ENCODE results near the gene ARHGAP10. TPM values are rescaled to one million over a fixed set of nuclear protein-coding genes. Genes with fewer than 3 reads are reported as not detected.
"Not testable (repeated sequence)": the region's sequence is repeated elsewhere in the genome, so short reads cannot be mapped to it uniquely, and the experiment has no call there.

ARHGAP10 gene
- total RNA-seq, 1 donor from 2014 or later = 4.8 TPM

- no peak for DNase-seq (ENCODE audit: low read depth in 2 of 2)
Measured at GRCh38 chr4:147899512-147899911, 167.6 kb downstream of the ARHGAP10 start.

GRCh38 chr4:147901388-147901787, 169.5 kb downstream of the ARHGAP10 start:
- no peak for DNase-seq (ENCODE audit: low read depth in 2 of 2)

DNA sequence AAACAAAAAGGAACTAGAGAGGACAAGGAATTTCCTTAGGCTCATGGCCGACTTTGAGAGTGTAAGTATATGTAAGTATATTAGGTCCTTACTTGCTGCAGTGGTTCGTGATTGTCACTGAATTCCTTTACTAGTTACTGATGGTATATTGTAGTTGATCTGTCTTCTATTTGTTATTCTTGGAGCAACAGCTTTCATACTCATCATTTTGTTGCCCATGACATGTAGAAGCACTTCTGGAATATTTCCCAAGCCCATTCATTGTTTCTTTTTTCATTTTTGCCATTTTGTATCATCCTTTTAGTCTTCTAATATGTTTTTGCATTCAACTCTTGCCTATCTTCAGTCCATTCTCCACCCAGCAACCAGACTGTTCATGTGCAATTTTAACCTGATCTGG, 170.0 kb downstream of the ARHGAP10 start:
- peak in 1 of 2 donors; percentile 15 for DNase-seq (ENCODE audit: low read depth in 2 of 2)

GRCh38 chr4:147909225-147909624, 177.3 kb downstream of the ARHGAP10 start:
- DNase-seq (ENCODE audit: low read depth in 2 of 2) = no peak

GRCh38 chr4:147910315-147910714, 178.4 kb downstream of the ARHGAP10 start:
- DNase-seq (ENCODE audit: low read depth in 2 of 2) = no peak

DNA sequence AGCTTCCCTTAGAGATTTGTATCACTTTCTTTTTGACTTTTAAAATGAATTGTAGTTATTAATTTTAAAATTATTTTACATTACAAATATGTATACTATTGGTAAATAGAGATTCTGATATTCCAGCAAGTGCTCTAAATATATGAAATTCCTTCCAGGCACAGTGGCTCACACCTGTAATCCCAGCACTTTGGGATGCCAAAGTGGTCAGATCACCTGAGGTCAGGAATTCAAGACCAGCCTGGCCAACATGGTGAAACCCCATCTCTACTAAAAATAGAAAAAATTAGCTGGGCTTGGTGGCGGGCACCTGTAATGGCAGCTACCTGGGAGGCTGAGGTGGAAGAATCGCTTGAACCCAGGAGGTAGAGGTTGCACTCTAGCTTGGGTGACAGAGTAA, 180.2 kb downstream of the ARHGAP10 start:
- DNase-seq (ENCODE audit: low read depth in 2 of 2) = not testable (repeated sequence)

GRCh38 chr4:147913137-147913536, 181.2 kb downstream of the ARHGAP10 start:
- no peak for DNase-seq (ENCODE audit: low read depth in 2 of 2)

GRCh38 chr4:147916351-147916750, 184.5 kb downstream of the ARHGAP10 start:
- peak; percentile 63 to 85 for DNase-seq (ENCODE audit: low read depth in 2 of 2)

DNA sequence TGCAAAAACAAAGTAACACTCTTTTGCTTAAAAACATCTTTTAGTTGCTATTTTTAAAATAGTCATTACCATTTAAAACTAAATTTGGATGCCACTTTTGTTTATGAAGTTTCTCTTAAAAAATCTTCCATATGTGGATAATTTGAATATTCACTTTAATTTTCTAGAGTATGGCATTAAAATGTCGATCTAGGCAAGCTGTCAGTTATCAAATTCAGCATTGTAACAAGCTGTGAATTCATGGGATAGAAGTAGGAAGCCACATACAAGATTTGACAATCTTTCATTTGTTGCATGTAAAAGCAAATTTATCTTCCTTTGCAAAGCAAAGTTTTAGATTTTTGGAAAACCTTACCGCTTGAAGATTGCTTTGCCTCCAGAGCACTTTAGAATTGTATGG, 191.5 kb downstream of the ARHGAP10 start:
- no peak for DNase-seq (ENCODE audit: low read depth in 2 of 2)

DNA sequence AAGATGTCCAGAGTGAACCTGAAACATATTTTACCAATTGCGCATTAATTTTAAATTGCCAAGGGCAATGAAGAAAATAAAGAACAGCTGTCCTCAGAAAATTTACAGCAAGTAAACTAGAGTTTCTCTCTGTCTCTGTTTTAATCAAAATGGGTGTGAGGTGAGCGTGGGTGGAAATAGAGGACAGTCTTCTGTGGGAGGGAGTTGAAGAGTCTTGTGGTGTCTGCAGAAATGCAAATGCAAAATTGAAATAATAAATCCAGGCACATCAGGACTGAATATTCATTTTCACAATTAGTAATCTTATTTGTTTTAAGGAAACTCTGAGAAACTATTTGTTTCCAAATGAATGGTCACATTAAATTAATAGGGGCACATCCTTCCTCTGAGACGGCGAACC, 192.0 kb downstream of the ARHGAP10 start:
- DNase-seq (ENCODE audit: low read depth in 2 of 2) = no peak

- peak; percentile 32 to 72 for DNase-seq (ENCODE audit: low read depth in 2 of 2)
Measured at GRCh38 chr4:147924604-147925412, 192.9 kb downstream of the ARHGAP10 start.

DNA sequence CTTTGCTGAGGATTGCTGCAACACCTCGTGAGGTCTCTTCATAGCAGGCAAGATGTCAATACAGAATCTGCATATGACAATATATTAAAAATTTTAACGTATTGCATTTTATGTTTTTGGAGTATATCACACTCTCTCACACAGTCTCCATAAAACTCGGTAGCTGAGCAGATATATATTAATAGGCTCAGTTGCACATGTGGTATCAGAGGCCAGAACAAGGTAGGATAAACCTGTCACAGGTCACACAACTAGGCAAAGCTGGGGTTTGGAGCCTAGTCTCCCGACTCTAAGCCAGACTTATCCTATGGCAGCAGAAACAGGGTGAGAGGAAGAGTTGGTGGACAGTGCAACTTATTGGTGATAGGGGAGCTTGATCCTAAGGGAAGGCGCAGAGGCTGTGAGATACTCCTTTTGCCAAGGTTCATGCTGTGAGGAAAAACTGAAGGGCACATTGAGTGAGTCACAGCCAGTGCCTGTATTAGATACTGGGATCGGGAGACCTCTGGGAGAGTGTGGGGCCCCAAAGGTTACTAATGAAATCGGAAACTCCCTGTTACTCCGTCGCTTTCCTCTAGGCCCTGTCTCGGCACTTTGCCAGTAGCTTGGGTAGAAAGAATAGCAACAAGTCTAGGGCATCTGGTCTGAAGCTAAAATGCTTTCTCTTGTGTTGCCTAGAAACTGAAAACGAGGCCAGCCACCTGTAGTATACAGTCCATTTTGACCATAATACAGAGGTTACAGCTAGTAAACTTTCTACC, 195.7 kb downstream of the ARHGAP10 start:
- peak; percentile 83 to 85 for DNase-seq (ENCODE audit: low read depth in 2 of 2)

GRCh38 chr4:147928400-147928799, 196.5 kb downstream of the ARHGAP10 start:
- peak; percentile 16 to 84 for DNase-seq (ENCODE audit: low read depth in 2 of 2)

- peak in 1 of 2 donors; percentile 30 for DNase-seq (ENCODE audit: low read depth in 2 of 2)
Measured at GRCh38 chr4:147929746-147930145, 197.9 kb downstream of the ARHGAP10 start.

DNA sequence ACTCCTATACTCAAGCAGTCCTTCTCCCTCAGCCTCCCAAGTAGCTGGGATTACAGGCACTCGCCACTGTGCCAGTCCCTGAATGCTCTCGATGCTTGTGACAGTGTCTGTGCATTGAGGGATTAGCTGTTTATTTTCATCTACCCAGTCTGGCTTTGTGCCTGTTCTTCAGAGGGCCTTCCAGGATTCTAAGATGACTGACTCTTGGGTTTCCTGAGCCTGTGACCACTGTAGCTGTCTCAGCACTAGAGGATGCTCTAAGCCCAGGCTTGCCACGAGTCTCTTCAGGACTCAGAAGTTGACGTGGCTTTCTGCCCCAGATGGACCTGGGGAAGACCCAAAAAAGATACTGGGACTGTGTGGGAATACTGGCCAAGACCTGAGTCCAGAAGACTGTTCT, 201.4 kb downstream of the ARHGAP10 start:
- peak in 1 of 2 donors; percentile 69 for DNase-seq (ENCODE audit: low read depth in 2 of 2)

GRCh38 chr4:147933779-147934178, 201.9 kb downstream of the ARHGAP10 start:
- no peak for DNase-seq (ENCODE audit: low read depth in 2 of 2)

GRCh38 chr4:147938496-147938895, 206.6 kb downstream of the ARHGAP10 start:
- no peak for DNase-seq (ENCODE audit: low read depth in 2 of 2)

DNA sequence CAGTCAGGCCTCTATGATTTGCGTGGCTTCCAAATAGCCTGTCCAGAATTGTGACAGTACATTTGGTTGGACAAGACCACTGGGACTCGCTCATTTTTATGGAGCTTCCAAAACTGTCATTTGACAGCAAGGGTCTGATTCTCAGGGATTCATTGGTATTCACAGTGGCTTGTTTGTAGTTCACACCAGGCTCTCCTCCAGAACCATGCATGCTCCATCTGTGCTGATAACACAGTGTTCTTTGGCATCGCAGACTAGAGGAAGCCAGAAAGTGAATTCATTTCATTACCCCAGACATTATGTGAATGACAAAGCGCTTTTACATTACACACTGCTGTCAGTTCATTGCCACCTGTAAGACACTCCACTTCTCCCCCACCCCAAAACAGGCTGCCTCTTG, 208.3 kb downstream of the ARHGAP10 start:
- DNase-seq (ENCODE audit: low read depth in 2 of 2) = peak in 1 of 2 donors; percentile 42

GRCh38 chr4:147941373-147941772, 209.5 kb downstream of the ARHGAP10 start:
- DNase-seq (ENCODE audit: low read depth in 2 of 2) = no peak

GRCh38 chr4:147942729-147943128, 210.8 kb downstream of the ARHGAP10 start:
- no peak for DNase-seq (ENCODE audit: low read depth in 2 of 2)

GRCh38 chr4:147943159-147943638, 211.3 kb downstream of the ARHGAP10 start:
- no peak for DNase-seq (ENCODE audit: low read depth in 2 of 2)

GRCh38 chr4:147944249-147944648, 212.4 kb downstream of the ARHGAP10 start:
- no peak for DNase-seq (ENCODE audit: low read depth in 2 of 2)
